NCI-H146 treated with DMSO at 0.1 percent for 48 hours (cell line): ENCODE data around the gene RNASE13.
"Not testable (repeated sequence)": the region's sequence is repeated elsewhere in the genome, so short reads cannot be mapped to it uniquely, and the experiment has no call there.

Experiments
- DNase-seq: peaks from one replicate; lab custom pipeline; 2025; ENCODE audit not compliant: unreplicated experiment; lab: John Stamatoyannopoulos, UW

Gene RNASE13

DNA sequence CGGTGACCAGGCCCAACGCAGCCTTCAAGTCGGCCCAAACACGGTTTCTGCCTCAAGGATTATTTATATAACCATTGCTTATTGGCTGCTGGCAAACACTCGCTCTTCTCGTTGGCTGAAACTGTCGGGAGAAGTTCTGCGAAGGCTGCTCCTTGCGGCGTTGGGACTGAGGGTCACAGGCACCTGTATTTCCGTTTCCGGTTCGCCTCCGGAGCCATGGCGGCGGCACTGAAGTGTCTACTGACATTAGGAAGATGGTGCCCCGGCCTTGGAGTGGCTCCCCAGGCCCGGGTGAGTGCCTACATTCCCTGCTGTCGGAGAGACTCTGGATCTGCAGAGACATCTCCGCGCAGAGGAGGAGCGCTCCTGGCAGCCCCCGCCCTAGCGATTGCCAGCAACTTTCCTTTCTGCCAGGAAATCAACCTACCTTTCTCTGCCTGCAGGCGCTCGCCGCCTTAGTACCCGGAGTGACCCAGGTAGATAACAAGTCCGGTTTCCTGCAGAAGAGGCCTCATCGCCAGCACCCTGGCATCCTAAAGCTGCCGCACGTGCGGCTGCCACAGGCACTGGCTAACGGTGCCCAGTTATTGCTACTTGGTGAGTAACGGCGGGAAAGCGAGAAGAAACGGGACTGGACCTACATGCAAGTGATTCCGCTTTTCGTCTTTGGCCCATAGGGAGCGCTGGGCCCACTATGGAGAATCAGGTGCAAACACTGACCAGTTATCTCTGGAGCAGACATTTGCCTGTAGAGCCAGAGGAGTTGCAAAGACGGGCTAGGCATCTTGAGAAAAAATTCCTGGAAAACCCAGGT, 44.6 kb downstream of the RNASE13 start, which contains the start of gene METTL17:
Gene METTL17 (plus strand): TSS at position 194 of the 814 bp plus-strand sequence. CDS start 23 bp downstream, at position 217.
- peak; percentile 84 for DNase-seq

DNA sequence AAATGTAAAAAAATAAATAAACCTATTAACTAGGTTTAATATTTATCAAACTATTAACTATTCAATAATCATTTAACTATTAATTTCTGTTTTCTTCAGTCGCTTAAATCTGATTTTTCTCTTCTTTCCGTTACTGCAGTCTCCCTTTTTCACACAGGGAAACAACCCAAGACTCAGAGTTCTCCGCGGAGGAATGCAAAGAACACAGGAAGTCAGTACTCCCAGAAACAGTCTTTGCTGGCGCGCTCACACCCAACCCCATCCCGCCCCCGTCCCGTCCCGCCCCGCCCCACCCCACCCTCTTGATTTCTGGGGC, 45.2 kb downstream of the RNASE13 start:
- DNase-seq = no peak

DNA sequence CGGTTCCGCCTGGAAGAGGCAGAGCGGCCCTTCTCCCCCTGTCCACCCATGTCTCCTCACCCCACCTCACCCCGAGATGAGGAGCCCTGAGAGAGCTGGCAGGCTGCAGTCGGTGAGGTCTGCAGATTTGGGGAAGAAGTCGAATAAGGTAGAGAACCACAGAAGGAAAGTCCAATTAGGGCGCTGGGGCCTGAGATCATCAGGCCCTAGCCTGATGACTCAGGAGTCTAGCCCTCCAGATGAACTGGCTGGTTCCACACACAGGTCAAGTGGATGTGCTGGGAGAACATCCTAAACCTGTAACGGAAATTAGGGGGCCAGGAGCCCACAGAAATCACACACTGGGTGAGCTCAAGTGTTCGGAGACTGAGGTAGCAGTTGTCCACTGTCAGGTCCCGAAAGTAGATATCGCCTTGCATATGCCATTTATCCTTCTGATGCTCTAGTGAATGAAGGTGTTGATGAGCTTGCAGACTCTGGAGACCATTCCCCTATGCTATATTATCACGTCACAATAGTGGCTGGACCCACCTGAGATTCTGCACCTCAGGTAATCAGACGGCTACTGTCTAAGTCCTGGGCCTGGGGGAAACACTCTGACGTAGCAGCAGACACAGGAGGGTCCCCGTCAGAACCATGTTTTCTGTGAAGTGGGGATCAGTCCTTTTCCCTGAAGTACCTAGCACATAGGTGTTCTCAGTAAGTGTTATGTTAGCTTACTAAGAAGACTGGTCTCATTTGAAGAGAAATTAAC, 45.7 kb downstream of the RNASE13 start:
- no peak for DNase-seq

DNA sequence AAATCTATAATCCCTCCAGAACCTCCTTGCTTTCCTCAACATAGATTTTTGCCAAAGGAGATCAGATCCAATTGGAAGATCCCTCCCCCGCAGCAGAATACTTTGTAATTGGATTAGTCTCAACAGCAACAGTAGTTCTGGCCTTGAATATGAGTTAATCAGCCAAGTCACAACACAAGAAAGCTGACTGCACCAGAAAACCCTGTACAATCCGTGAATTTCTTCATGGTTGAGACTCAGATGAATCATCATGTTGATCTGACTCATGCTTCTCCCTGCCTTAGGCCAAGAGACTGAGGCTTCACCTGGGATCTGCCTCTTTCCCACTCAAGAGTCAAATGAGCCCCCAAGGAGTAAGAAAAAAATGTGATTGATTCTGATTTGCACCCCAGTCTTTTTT, 47.8 kb downstream of the RNASE13 start:
- no peak for DNase-seq

DNA sequence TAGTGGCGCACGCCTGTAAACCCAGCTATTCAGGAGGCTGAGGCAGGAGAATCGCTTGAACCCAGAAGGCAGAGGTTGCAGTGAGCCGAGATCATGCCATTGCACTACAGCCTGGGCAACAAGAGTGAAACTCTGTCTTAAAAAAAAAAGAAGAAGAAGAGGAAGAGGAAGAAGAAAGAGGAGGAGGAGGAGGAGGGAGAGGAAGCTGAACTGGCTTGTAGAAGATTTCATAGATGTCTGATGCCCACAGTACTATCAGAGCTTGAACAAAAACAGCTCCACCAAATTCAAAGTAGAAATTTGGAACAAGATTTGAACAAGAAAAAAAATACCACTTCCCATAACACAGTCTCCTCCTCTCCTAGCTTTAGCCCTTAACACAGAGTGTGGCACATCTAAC, 49.0 kb downstream of the RNASE13 start:
- DNase-seq = not testable (repeated sequence)
